Measurements from ENCODE around the gene CSF1R.

- TF ChIP-seq POLR2A (IDR thresholded peaks at IDR 0.05; ENCODE audit: low read length), result no peak
- TF ChIP-seq USF2 (IDR thresholded peaks at IDR 0.05), result no peak
These were observed 43.1 kb upstream of the CSF1R start for GRCh38 chr5:150129454-150129812.

All from A549 (cell line).